ENCODE data around the gene USP44. TPM values are rescaled to one million over a fixed set of nuclear protein-coding genes. Genes with fewer than 3 reads are reported as not detected.

The USP44 gene
- total and polyA plus RNA-seq, 2 of the 4 experiments (the other 2 are of a cell fraction): 13.0 to 33.5 TPM

- Histone ChIP-seq H3K9ac (ENCODE audit: low read depth, low read length) (no peak overlapping the region), H2BK20ac (ENCODE audit: low read depth, low read length) (no peak overlapping the region), H3K4ac (ENCODE audit: low read depth, low read length) (no peak overlapping the region), H3K27ac (ENCODE audit: insufficient read depth, low read length) (no peak overlapping the region), H2AFZ (replicated peaks; ENCODE audit: low read length, poor library complexity) (no peak overlapping the region), H3K79me1 (ENCODE audit: low read depth in 1 of 2, low read length in 2 of 2) (peaks cover 5 to 33% of the 10 kb centered on the region in 2 experiments), H3K18ac (ENCODE audit: low read depth, low read length) (no peak overlapping the region), H4K8ac (ENCODE audit: low read depth in 2 of 2, low read length in 2 of 2) (no peak overlapping the region), H3K36me3 (ENCODE audit: control insufficient read depth, insufficient read depth, low read length) (peaks cover 30% of the 10 kb centered on the region), H3K56ac (ENCODE audit: extremely low read depth, insufficient read depth, low read length) (no peak overlapping the region), H4K5ac (ENCODE audit: low read depth, low read length) (no peak overlapping the region), H3K9me1 (ENCODE audit: insufficient read depth, low read length) (peaks cover 5% of the 10 kb centered on the region), H3K23ac (ENCODE audit: low read depth, low read length) (no peak overlapping the region), H2AK5ac (ENCODE audit: low read depth, low read length) (no peak overlapping the region), H3K4me3 (ENCODE audit: insufficient read depth, low read depth, low read length) (no peak overlapping the region), H3K27me3 (ENCODE audit: control insufficient read depth, insufficient read depth, low read length) (no peaks in the 10 kb centered on the region), H3K4me1 (ENCODE audit: control insufficient read depth, insufficient read depth, low read length) (0 out of 2 replicates have a peak, but pooled peaks cover 4% of the 10 kb centered on the region), H4K20me1 (ENCODE audit: insufficient read depth, low read length) (no peaks in the 10 kb centered on the region), H3K14ac (replicated peaks; ENCODE audit: low read depth, low read length) (no peak overlapping the region), H2BK5ac (ENCODE audit: low read depth, low read length, poor library complexity, severe bottlenecking) (no peak overlapping the region), H3K9me3 (ENCODE audit: control insufficient read depth, insufficient read depth, low read length) (no peaks in the 10 kb centered on the region), H4K91ac (ENCODE audit: insufficient read depth, low read depth, low read length) (no peak overlapping the region), H2BK15ac (ENCODE audit: low read depth, low read length) (no peak overlapping the region), H3K4me2 (ENCODE audit: low read depth, low read length) (no peak overlapping the region), H2BK120ac (ENCODE audit: low read depth, low read length) (no peak overlapping the region), H2AK9ac (replicated peaks; ENCODE audit: low read depth, low read length, poor library complexity) (no peak overlapping the region)
- dilution Hi-C loops (cut with HindIII; ENCODE audit: low sequenced_read_pairs, unreplicated experiment): no loop called here
- DNase-seq (no peak), ATAC-seq (ENCODE audit: low read depth) (no peak)
- in situ Hi-C loops (cut with MboI; ENCODE audit: low sequenced_read_pairs): no loop called here
- 70% methylated on average over 2 of the region's 4 CpGs; no CpG with 5 or more reads in 1 of the 2 experiments for WGBS, 2 experiments (ENCODE audit: extremely low coverage in 2 of 2, insufficient read length in 1 of 2)
- CTCF ChIA-PET: no interaction called here
- TF ChIP-seq RFX5 (IDR thresholded peaks at IDR 0.05; ENCODE audit: low read depth, low read length) (no peak), USF2 (IDR thresholded peaks at IDR 0.05; ENCODE audit: low read depth, low read length) (no peak), BHLHE40 (IDR thresholded peaks at IDR 0.05; ENCODE audit: low read depth, low read length) (no peak), POLR2A (IDR thresholded peaks at IDR 0.05; ENCODE audit: low read depth, low read length) (no peak), ELK1 (IDR thresholded peaks at IDR 0.05; ENCODE audit: borderline replicate concordance, low read depth, low read length) (no peak), MAFK (IDR thresholded peaks at IDR 0.05; ENCODE audit: low read depth, low read length) (no peak), SMC3 (IDR thresholded peaks at IDR 0.05; ENCODE audit: low read depth, low read length) (no peak), CTCF (conservative IDR thresholded peaks at IDR 0.05; ENCODE audit: low read depth, low read length) (no peak), CEBPB (IDR thresholded peaks at IDR 0.05; ENCODE audit: low read depth, low read length) (no peak), RCOR1 (IDR thresholded peaks at IDR 0.05; ENCODE audit: insufficient replicate concordance, low read length) (no peak), MXI1 (IDR thresholded peaks at IDR 0.05; ENCODE audit: borderline replicate concordance, low read depth, low read length) (no peak), RAD21 (IDR thresholded peaks at IDR 0.05; ENCODE audit: low read length) (no peak), MAZ (IDR thresholded peaks at IDR 0.05; ENCODE audit: borderline replicate concordance, low read depth, low read length) (no peak), NFE2L2 (IDR thresholded peaks at IDR 0.05; ENCODE audit: low read depth, low read length) (no peak), CHD1 (IDR thresholded peaks at IDR 0.05; ENCODE audit: low read depth, low read length) (no peak), FOS (IDR thresholded peaks at IDR 0.05; ENCODE audit: low read depth, low read length) (no peak)
- intact Hi-C loops (cut with micrococcal nuclease): no loop called here
- BruUV-seq (replicated peaks): no TSS peak
- POLR2A ChIA-PET (ENCODE audit: unreplicated experiment): no interaction called here
Measured at GRCh38 chr12:95528431-95528830, 22.8 kb downstream of the USP44 start.

Data from IMR-90 (cell line).